Activated CD8-positive, alpha-beta memory T cell treated with anti-CD3 and anti-CD28 coated beads, Interleukin-2, amount 50 U/mL, for 48 hours (primary cell): ENCODE results near the gene FRY.

Experiments used
- DNase-seq: peaks from one replicate; pipeline ENCODE4 v3.0.0-alpha.2; 2020

Gene FRY

DNA sequence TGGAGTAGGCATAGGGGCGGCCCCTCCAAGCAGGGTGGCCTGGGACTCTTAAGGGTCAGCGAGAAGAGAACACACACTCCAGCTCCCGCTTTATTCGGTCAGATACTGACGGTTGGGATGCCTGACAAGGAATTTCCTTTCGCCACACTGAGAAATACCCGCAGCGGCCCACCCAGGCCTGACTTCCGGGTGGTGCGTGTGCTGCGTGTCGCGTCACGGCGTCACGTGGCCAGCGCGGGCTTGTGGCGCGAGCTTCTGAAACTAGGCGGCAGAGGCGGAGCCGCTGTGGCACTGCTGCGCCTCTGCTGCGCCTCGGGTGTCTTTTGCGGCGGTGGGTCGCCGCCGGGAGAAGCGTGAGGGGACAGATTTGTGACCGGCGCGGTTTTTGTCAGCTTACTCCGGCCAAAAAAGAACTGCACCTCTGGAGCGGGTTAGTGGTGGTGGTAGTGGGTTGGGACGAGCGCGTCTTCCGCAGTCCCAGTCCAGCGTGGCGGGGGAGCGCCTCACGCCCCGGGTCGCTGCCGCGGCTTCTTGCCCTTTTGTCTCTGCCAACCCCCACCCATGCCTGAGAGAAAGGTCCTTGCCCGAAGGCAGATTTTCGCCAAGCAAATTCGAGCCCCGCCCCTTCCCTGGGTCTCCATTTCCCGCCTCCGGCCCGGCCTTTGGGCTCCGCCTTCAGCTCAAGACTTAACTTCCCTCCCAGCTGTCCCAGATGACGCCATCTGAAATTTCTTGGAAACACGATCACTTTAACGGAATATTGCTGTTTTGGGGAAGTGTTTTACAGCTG is 283.9 kb downstream of the FRY start, which contains the start of the genes BRCA2 and ZAR1L:
Gene BRCA2, plus strand, starts transcription at position 271 of the 790 bp plus-strand sequence. CDS start 953 bp downstream, outside the sequence.
Gene ZAR1L, minus strand, starts transcription at position 126 of the 790 bp plus-strand sequence. CDS start 3,438 bp downstream, outside the sequence.
- DNase-seq = peak; percentile 91

DNA sequence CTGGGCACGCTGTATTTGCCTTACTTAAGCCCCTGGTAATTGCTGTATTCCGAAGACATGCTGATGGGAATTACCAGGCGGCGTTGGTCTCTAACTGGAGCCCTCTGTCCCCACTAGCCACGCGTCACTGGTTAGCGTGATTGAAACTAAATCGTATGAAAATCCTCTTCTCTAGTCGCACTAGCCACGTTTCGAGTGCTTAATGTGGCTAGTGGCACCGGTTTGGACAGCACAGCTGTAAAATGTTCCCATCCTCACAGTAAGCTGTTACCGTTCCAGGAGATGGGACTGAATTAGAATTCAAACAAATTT is 284.4 kb downstream of the FRY start:
- no peak for DNase-seq

DNA sequence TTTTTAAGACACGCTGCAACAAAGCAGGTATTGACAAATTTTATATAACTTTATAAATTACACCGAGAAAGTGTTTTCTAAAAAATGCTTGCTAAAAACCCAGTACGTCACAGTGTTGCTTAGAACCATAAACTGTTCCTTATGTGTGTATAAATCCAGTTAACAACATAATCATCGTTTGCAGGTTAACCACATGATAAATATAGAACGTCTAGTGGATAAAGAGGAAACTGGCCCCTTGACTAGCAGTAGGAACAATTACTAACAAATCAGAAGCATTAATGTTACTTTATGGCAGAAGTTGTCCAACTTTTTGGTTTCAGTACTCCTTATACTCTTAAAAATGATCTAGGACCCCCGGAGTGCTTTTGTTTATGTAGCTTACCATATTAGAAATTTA is 284.9 kb downstream of the FRY start:
- DNase-seq = no peak

DNA sequence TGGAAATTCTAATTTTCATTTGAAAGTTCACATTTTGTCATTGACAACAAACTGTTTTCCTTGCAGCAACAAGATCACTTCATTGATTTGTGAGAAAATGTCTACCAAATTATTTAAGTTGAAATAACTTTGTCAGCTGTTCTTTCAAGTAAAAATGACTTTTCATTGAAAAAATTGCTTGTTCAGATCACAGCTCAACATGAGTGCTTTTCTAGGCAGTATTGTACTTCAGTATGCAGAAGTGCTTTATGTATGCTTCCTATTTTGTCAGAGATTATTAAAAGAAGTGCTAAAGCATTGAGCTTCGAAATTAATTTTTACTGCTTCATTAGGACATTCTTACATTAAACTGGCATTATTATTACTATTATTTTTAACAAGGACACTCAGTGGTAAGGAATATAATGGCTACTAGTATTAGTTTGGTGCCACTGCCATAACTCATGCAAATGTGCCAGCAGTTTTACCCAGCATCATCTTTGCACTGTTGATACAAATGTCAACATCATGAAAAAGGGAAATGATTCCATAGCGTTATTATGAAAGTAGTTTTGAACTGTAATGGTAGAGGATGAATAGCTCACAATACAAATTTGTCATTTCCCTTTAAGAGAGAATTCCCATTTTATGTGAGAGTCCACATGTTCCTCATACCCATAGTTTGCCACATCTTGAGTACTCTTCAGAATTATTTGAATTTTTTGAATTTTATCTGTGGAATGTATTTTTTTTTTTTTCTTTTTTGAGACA is 286.3 kb downstream of the FRY start:
- no peak for DNase-seq

DNA sequence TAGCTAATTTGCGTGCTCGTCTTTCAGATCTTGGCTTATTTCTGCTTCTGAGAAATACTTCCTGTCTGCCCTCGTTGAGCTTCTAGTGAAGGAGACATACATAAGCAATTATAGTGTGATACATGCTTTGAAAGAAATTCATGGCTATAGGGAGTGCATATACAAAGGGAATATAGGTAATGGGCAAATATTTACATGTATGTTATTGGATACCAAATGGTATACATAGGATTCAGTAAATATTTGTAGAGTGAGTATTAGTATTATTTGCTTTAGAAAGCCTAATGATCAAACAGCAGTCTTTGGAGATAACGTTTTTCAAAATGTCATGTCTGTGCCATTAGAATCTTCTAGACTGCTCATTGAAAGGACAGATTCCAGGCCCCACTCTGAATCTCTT is 289.0 kb downstream of the FRY start:
- DNase-seq = no peak

DNA sequence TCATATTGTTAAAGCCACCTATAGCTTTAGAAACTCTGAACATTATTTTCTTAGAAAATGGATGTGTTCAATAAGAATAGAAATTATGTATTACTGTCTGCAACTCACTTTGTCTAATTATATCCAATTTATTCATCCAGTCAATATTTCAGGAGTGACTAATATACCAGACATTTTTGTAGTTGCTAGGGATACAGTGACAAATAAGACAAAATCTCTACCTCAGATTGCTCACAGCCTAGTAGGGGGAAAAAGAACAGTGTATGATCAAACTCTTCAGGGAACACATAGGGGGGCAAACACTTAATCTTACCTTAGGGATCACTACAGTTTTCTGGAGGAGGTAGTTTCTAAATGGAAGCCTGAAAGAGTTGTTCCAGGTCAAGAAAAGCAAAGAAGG is 292.3 kb downstream of the FRY start:
- DNase-seq = no peak

DNA sequence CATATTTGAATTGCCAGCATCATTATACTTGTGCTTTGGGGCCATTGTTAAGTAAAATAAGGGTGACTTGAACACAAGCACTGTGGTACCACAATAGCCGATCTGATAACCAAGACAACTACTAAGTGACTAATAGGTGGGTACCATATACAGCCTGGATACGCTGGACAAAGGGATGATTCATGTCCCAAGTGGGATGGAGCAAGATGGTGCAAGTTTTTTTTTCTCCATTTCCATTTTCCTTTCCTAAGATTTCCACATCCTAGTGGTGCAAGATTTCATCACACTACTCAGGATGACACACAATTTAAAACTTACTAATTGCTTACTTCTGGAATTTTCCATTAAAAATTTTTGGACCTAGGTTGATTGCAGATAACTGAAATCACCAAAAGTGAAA is 298.9 kb downstream of the FRY start:
- DNase-seq = no peak

DNA sequence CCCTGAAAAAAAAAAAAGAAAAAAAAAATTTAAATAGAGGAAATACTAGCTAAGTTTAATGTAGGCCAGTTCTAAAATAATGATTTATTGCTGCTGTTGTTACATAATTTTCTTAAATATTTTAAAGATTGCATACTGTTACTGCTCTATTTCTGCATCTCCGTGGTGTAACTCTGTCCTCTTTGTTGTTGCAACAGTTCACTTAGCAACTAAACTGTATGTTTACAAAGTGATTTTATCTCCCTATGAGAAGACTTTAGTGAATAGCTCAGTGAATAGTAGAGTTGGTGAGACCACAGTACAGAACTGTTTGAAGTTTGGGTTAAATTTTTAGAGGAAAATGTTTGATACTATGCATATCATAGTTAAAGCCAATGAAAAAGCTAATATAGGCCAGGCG is 303.1 kb downstream of the FRY start:
- DNase-seq = no peak

DNA sequence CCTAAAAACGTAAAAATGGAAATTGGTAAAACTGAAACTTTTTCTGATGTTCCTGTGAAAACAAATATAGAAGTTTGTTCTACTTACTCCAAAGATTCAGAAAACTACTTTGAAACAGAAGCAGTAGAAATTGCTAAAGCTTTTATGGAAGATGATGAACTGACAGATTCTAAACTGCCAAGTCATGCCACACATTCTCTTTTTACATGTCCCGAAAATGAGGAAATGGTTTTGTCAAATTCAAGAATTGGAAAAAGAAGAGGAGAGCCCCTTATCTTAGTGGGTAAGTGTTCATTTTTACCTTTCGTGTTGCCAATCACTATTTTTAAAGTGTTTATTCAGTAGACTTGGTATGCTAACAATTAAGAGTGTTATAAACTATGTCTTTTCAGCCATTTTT is 309.3 kb downstream of the FRY start:
- DNase-seq = no peak

DNA sequence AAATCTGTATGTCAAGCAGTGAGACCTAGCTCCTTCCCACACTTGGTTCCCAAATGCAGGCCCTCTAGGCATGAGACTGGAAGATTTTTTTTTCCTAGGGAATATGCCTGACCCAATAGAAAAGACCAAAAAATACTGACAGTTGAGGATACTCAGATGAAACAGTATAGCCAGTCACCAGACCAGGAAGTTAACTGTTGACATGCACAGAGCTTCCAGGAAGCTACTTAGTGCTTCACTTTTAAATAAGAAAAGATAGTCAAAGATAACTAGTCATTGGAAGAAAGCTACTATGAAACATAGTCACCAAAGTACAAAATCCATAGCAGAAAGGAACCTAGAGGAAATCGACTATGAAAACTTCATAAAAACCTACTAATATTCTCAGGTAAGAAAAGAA is 316.1 kb downstream of the FRY start:
- no peak for DNase-seq
